ENCODE results near the gene TPRN.

- TF ChIP-seq CTCF (conservative IDR thresholded peaks at IDR 0.05; ENCODE audit: low read length) = no peak
- TF ChIP-seq EZH2phosphoT487 (IDR thresholded peaks at IDR 0.05; ENCODE audit: borderline replicate concordance) = no peak
Observed at GRCh38 chr9:137198902-137199283, 1.6 kb downstream of the TPRN start.

All from Loucy (cell line).